Activated CD8-positive, alpha-beta memory T cell treated with anti-CD3 and anti-CD28 coated beads, Interleukin-2, amount 50 U/mL, for 4 hours (primary cell): ENCODE measurements around the gene SLC6A17.

Experiments used
- DNase-seq: peaks from one replicate; pipeline ENCODE4 v3.0.0-alpha.2; 2020

SLC6A17 gene

DNA sequence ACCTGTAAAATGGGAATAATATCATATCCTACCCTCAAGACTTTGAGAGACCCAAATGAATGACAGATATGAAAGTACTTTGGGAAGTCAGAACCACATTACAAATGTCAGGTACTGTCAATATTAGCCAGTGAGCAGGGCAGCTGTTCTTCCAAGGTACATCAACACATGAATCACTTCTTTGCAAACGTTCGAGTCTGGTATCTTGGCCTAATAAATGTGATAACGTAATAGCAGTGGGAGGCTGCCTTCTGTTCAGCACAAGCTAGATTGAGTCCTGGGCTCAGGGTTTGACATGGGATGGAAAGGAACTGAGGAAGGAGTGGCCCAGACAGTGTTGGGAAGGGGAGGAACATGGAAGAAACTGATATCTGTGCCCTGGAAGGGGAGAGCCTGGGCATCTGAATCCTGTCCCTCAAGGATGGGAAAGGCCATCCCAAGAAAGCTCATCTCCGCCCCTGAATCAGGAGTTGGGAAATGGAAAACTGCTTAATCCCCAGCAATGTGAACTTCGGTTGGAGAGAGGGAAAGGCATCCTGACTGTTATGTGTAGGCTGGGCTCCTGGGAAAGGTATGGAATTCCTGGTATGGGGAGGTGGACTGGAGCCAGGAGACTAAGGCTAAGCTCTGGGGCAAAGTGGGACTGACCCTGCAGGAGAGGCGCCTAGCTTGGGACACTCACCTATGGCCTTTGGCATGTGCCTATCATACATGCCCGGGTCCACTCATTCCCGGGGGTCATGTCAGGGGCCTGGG lies 74.1 kb downstream of the SLC6A17 start:
- no peak for DNase-seq

DNA sequence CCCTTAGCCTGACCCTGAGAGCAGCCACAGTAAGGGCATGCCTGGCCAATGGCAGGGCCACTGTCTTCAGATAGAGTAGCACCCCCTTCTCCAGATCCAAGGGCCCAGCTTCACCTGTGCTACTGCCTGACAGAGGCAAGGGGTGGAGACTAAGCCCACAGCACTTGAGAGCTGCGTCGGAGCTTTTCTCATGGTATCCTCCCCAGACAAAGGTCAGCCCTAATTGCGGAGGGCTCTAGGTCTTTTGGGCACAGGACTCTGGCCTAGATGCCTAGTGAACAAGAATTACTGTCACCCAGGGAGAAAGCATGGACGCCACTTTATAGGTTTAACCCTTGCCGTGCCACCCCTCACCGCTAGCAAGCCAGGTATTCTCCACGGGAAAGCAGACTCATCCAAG lies 74.9 kb downstream of the SLC6A17 start:
- DNase-seq, result no peak

DNA sequence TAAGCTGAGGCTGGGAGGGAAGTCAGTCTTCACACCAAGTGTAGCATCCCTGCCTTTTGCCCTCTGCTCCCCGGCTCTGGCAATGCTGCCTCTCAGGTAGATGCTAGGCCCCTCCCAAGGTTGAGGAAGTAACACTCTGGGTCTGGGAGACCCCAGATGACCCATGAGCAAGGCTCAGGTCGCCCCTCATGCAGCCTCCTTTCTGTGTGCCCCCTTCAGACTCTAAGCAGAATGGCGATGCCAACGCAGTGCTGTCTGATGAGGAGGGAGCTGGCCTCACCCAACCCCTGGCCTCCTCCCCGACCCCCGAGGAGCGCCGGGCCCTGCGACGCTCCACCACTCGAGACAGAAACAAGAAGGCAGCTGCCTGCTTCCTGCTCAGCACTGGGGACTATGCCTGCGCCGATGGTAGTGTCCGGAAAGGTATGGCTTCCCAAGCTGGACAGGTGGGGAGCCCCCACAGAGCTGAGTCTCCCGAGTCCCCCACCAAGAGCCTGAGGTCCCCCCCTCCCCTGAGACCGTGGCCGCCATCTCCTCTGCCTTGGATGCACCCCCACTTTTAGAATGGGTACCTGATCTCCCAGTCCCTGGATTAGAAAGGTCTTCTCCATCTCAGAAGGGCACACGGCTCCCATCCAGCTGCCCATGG lies 75.6 kb downstream of the SLC6A17 start:
- DNase-seq, result no peak

GRCh38 chr1:110227774-110228173 lies 77.5 kb downstream of the SLC6A17 start:
- no peak for DNase-seq

- DNase-seq, result no peak
These were observed 78.1 kb downstream of the SLC6A17 start for GRCh38 chr1:110228381-110228780.

GRCh38 chr1:110228869-110229268 lies 78.6 kb downstream of the SLC6A17 start:
- DNase-seq, result no peak

DNA sequence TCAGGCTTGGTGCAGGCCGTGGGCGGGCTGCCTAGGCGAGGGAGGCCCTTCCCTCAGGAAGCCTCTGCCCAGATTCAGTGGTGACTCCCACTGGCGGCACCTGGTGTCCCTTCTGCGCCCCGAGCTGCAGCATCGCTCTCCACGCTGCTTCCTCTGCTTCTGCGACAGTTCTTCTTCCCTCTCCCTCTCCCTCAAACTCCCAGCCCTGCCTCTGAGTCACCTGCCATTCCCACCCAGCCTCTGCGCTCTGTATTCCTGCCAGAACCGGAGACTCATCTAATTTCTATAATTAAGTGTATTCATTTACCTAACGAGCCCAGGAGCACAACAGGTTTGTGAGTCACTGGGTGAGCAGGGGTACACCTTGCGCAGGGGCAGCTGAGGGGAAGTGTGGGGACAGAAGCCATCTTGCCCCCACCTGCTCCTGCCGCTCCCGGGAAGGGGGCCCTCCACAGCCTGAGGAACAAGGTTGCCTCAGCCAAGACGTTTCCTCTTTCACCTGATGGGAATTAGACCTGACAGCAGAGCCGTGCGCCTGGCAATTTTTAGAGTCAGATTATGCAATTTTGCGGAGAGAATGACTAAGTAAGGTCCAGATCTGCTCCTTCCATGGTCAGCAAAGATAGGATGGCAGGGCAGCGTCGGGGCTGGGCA lies 79.2 kb downstream of the SLC6A17 start:
- no peak for DNase-seq

DNA sequence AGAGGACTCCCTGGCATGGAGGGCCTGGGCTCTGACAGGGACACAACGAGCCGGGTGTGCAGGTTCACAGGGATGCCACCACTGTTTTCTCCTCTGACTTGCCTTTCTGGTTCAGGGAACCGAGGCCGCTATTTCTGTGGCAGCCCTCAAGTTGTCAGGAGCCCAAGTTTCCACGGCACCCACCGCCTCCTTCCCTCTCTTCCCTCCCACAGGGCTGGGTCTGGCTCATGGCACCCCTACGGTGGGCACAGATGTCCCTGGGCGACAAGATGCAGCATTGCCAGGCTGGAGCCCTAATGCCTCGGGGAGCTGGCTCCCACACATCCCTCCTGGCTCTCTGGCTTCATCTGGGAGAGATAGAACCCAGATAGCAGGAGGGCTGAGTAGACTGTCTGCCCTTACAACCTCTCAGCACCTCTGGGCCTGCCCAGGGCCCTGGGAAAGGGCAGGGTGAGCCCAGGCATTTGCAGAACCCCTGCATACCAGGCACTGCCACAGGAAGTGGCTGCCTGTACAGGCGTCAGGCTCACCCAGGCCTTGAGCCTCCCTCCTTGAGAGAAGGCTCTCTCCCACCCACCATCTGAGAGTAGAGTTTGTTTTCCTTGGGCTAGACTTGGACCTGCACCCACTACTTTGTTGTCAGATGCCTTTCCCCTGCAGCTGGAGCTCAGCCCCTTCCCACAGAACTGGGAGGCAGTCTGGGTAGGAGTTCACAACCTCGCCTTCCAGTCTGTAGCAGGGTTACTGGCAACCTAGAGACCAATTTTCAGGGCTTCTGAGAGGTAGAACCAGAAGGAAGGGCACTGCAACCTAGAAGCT lies 80.3 kb downstream of the SLC6A17 start:
- DNase-seq, result no peak

GRCh38 chr1:110233861-110234260 lies 83.6 kb downstream of the SLC6A17 start:
- no peak for DNase-seq

DNA sequence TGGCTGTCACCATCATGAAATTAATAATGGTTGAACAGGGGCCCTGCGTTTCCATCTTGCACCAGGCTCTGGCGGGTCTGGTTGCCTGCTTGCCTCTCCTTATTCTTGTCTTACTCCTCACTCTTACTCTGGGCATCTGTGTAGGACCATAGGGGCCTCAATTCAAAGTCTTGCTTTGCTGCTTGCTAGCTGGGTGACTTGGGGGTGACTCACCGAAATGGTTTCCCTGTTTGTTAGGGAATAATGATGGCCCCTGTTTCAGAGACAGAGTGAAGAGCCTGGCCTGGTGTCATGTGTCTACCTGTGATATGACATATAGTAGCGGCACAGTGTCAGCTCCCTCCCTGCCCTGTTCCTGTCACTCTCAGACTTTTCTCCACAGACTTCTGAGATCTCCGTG lies 84.4 kb downstream of the SLC6A17 start:
- DNase-seq, result no peak

- no peak for DNase-seq
These were observed 85.0 kb downstream of the SLC6A17 start for GRCh38 chr1:110235181-110235833.

DNA sequence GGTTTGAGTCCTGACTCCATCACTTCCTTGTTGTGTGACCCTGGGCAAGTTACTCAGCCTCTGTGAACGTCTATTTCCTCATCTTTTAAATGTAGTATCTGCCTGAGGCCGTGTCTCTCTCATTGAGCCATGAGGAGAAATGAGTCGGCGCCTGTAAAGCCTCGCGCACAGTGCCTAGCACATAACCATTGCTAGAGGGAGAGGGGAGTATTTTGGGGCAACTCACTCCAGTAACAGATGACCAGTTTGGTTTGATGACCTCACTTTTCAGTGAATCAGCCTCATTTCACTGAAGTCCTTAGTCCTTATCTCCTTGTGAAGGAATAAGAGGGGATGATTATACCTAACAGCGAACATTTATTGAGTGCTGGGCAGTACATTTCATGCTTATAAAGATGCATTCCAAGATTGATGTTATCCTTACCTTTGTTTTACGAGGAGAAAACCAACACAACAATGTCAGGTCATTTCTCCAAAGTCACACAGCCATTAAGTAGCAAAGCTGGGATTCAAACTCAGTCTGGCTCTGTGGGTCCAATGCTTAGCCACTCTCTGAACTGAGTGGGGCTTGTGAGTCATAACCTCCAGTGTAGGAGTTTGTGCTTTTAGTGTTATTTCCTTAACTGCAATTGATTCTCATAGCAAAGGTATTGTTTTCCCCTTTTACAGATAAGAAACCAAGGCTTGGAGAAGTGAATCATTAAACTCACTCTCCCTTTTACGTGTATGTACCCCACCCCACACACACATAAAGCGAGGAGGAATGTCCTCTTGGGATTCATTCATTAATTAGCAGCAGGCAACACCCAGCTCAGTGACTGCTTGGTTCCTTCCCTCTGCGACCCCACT lies 85.8 kb downstream of the SLC6A17 start:
- DNase-seq, result no peak

DNA sequence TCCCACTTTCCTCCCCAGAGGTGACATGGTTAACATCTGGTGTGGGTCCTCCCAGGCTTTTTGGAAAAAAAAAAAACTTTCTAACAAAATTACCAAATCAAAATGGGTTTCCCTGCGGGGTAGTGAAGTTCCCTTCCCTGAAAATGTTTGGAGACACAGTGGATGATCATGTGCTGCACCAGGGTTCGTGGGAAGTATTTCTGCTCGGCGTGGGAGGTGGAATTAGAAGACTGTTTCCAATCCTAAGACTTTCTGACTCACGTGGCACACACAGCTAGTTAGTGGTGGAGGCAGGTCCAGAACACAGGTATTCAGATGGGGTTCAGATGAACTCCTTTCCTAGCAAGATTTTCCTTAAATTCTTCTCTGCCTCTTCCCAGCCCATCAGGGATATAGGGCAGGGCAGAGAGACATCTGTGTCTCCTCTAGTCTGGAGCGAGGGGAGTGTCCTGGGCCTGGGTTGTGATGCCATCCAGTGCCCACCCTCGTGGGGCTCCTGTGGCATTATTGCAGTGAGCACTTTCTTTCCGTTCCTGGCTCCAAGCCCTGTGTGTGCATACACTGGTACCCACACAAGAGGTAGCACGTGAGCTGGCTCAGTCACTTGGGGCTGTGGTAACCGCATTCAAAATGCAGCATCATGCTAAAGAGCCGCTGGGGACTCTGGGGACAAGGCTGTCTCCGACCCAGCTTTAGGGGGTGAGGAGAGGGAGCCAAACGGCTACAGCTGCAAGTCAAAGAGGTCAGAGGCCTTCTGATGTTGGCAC lies 87.3 kb downstream of the SLC6A17 start:
- DNase-seq, result no peak

GRCh38 chr1:110239441-110240430 lies 89.4 kb downstream of the SLC6A17 start:
- no peak for DNase-seq

DNA sequence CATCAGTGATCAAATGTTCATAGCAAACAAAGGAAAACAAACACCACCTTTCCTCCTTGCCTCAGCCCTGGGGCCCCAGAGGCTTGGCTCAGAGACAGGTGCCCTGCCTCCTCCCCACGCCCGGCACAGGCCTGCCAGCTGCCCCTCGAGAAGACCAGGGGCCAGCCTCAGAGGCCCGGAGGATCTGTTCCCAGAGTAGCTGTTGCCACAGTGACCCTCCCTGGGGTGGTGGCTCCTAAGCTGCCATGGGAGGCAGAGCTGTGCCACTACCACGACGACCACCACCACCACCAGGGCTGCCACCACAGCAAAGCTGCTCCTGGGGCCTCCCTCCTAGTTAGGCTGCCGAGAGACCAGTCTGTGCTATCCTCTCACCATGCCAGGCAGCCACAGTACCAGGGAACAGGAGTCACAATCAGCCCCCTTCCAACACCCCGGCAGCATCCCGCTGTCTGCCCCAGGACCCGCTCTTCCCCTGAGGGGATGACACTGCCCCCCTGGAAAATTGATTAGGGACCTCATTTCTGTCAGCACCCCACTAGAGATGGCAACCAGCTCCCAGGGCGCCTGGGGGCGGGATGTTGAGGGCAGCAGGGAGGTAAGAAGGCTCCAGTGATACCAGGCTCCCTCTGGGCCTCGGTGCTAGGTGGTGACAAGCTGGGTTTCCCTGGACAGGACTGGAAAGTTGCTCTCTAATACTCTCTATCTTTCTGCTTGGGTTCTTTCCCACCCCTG lies 90.3 kb downstream of the SLC6A17 start:
- no peak for DNase-seq

- no peak for DNase-seq
These were observed 91.2 kb downstream of the SLC6A17 start for GRCh38 chr1:110241516-110241915.

GRCh38 chr1:110242062-110242461 lies 91.8 kb downstream of the SLC6A17 start:
- DNase-seq, result no peak

DNA sequence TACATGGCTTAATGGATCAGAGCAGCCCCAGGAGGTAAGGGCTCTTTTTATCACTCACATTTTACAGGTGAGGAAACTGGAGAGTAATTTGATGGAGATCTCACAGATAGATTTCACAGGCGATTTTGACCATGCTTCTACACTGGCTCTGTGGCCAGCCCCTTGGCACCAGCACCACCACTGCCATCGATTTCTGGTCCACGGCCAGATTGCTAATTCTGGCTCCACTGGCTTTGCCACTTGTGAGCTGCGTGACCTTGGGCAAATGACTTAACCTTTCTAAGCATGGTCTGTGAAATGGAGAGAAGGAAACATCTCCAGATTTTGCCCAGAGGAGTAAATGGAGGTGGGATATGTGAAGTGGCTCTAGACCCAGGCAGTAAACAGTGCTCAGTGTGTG lies 92.4 kb downstream of the SLC6A17 start:
- no peak for DNase-seq

- no peak for DNase-seq
These were observed 92.9 kb downstream of the SLC6A17 start for GRCh38 chr1:110243146-110243545.
